K562 (cell line): ENCODE results near the gene TRRAP. TPM values are rescaled to one million over a fixed set of nuclear protein-coding genes. Genes with fewer than 3 reads are reported as not detected.

ENCODE experiments used
- ATAC-seq: fragments of 200-7000 bp; cut with Tn5 transposase; 3 replicates; pipeline ENCODE4 v1.9.1; 2020; ENCODE audit warnings: moderate library complexity
- BruUV-seq: library from RNA; stranded (reverse); fragments of 400-500 nt; replicated peaks from 2 replicates; lab custom pipeline; 2021; lab: Mats Ljungman, UMichigan
- CTCF ChIA-PET: fragments of 300-600 bp; formaldehyde crosslinking; extraction: SDS; loops from one replicate; lab custom pipeline; 2021; ENCODE audit warnings: low intra/inter-chr PET ratio; lab: Yijun Ruan, JAX
- POLR2A ChIA-PET: fragments of 300-600, 350-650 bp; sonication (Branson Sonifier 250); formaldehyde crosslinking; extraction: SDS; loops from one replicate; lab custom pipeline; 2021; ENCODE audit warnings: antibody characterized with exemption, inconsistent platforms; lab: Yijun Ruan, JAX
- DNase-seq, 4 experiments: peaks; one replicate each; pipeline versions ENCODE4 v3.0.0 to v3.0.0-alpha.2; 2011 to 2018; ENCODE audit warnings: low spot score in 3 of 4, mixed read lengths in 3 of 4; ENCODE audit errors: extremely low read depth in 1 of 4
- FAIRE-seq: peaks from 2 replicates; lab custom pipeline; 2011; peaks lifted over from hg19 to GRCh38; lab: Jason Lieb, UNC
- H2AFZ ChIP-seq: 2 replicates; pipeline ENCODE4 v1.6.0; 2011; ENCODE audit warnings: low read depth, low read length, control low read depth, inconsistent platforms
- H3K27ac ChIP-seq: fragments of 200-600 bp; 3 replicates; pipeline ENCODE4 v1.8.0; 2011; ENCODE audit warnings: low read depth, mild to moderate bottlenecking, control low read depth, inconsistent platforms, low read length, moderate library complexity, mixed read lengths; ENCODE audit errors: extremely low read depth
- H3K27me3 ChIP-seq, 2 experiments: fragments of 300-600 bp in 1 of 2; 2 replicates in 1 of 2; 3 replicates in 1 of 2; pipeline versions ENCODE4 v1.6.0 to v1.8.0; 2011; ENCODE audit warnings: inconsistent platforms in 2 of 2, low read length in 2 of 2, mild to moderate bottlenecking in 1 of 2, mixed read lengths in 1 of 2, moderate library complexity in 1 of 2; ENCODE audit not compliant: control insufficient read depth in 2 of 2, insufficient read depth in 2 of 2
- H3K36me3 ChIP-seq: fragments of 300-600 bp; 3 replicates; pipeline ENCODE4 v1.8.0; 2011; ENCODE audit warnings: mild to moderate bottlenecking, low read length, inconsistent platforms; ENCODE audit not compliant: control insufficient read depth, insufficient read depth
- H3K4me1 ChIP-seq, 2 experiments: fragments of 200-600 bp in 1 of 2; replicated peaks in 1 of 2; 2 replicates in 1 of 2; 3 replicates in 1 of 2; pipeline versions ENCODE4 v1.5.1 to v1.8.0; 2011; ENCODE audit warnings: inconsistent platforms in 2 of 2, low read length in 2 of 2, mild to moderate bottlenecking in 1 of 2, mixed read lengths in 1 of 2, moderate library complexity in 1 of 2; ENCODE audit not compliant: control insufficient read depth in 2 of 2, insufficient read depth in 2 of 2
- H3K4me2 ChIP-seq: 2 replicates; pipeline ENCODE4 v1.6.1; 2011; ENCODE audit warnings: low read length, control low read depth, inconsistent platforms, mixed read lengths; ENCODE audit not compliant: insufficient read depth
- H3K4me3 ChIP-seq: fragments of 200-600 bp; sonication (generic), shearing (Covaris generic); 2 replicates; pipeline ENCODE4 v1.5.1; 2016; ENCODE audit warnings: control low read depth, inconsistent platforms
- H3K79me2 ChIP-seq: fragments of 200-600 bp; 3 replicates; pipeline ENCODE4 v1.8.0; 2011; ENCODE audit warnings: low read length, inconsistent platforms; ENCODE audit not compliant: control insufficient read depth, insufficient read depth
- H3K9ac ChIP-seq, 2 experiments: 2 replicates each; pipeline versions ENCODE4 v1.6.0 to v1.6.1; 2011; ENCODE audit warnings: low read depth in 2 of 2, low read length in 2 of 2, control low read depth in 1 of 2, inconsistent platforms in 1 of 2, mild to moderate bottlenecking in 1 of 2, mixed read lengths in 1 of 2; ENCODE audit not compliant: insufficient read depth in 1 of 2
- H3K9me1 ChIP-seq: one replicate; pipeline ENCODE4 v1.6.0; 2011; ENCODE audit warnings: inconsistent platforms, mild to moderate bottlenecking, low read length, moderate library complexity; ENCODE audit not compliant: control insufficient read depth, insufficient read depth
- H3K9me3 ChIP-seq: replicated peaks from 2 replicates; pipeline ENCODE4 v1.5.1; 2011; ENCODE audit warnings: low read depth, low read length, inconsistent platforms; ENCODE audit not compliant: control insufficient read depth, insufficient read depth
- H4K20me1 ChIP-seq: replicated peaks from 2 replicates; pipeline ENCODE4 v1.6.1; 2011; ENCODE audit warnings: low read length, inconsistent platforms, mixed read lengths; ENCODE audit not compliant: control insufficient read depth, insufficient read depth
- ARID4B ChIP-seq: sonication (generic); formaldehyde crosslinking; IDR thresholded peaks from 2 replicates; pipeline ENCODE4 v1.8.0; 2022; ENCODE audit warnings: mild to moderate bottlenecking, missing genetic modification reagents
- CTCFL ChIP-seq: IDR thresholded peaks from 2 replicates; pipeline ENCODE4 v1.6.1; 2011; ENCODE audit warnings: borderline replicate concordance, low read depth, mild to moderate bottlenecking, moderate library complexity, low read length; ENCODE audit not compliant: insufficient read depth, poor library complexity, severe bottlenecking
- DDX20 ChIP-seq: fragments of 450-650 bp; IDR thresholded peaks from 2 replicates; pipeline ENCODE4 v1.6.1; 2016; ENCODE audit warnings: missing genetic modification characterization, low read depth, mild to moderate bottlenecking, missing compliant biosample characterization, moderate library complexity
- EP400 ChIP-seq: fragments of 450-650 bp; IDR thresholded peaks from 2 replicates; pipeline ENCODE4 v1.6.1; 2017; ENCODE audit warnings: antibody characterized with exemption, mild to moderate bottlenecking, moderate library complexity
- RBM25 ChIP-seq: fragments of 200-400 bp; formaldehyde crosslinking; IDR thresholded peaks from 2 replicates; pipeline ENCODE4 v1.6.1; 2018; ENCODE audit warnings: low read length, low read depth, moderate library complexity; ENCODE audit not compliant: severe bottlenecking
- ZFP36 ChIP-seq: fragments of 150-350 bp; IDR thresholded peaks from 2 replicates; pipeline ENCODE4 v1.6.1; 2018; ENCODE audit warnings: low read length, low read depth; ENCODE audit not compliant: partially characterized antibody
- ZNF197 ChIP-seq: fragments of 200-800 bp; sonication (Bioruptor generic); IDR thresholded peaks from 2 replicates; pipeline ENCODE4 v1.6.1; 2016; ENCODE audit warnings: low read depth, missing genetic modification characterization, missing compliant biosample characterization
- WGBS: fragments of 100-300 bp; shearing (Covaris generic); methylation state at CpG from one replicate; pipeline ENCODE4 v1.1.6; 2016; ENCODE audit warnings: low coverage, mixed read lengths; ENCODE audit not compliant: insufficient coverage; ENCODE audit errors: missing lambda C conversion rate; 5-methylcytosine and 5-hydroxymethylcytosine counted together
- in situ Hi-C: fragments of 300-500 bp; cut with MboI; formaldehyde crosslinking; loops from 4 replicates; pipeline ENCODE4 v1.15.0; 2018; ENCODE audit warnings: inconsistent platforms, mixed read lengths
- intact Hi-C: fragments of 100-400 bp; cut with micrococcal nuclease; formaldehyde crosslinking; loops from 2 replicates; pipeline ENCODE4 v1.14.2; 2022
- polyA plus RNA-seq, 8 experiments: library from polyadenylated mRNA; depleted of rRNA in 4 of 8; stranded (reverse) in 5 of 8; unstranded in 3 of 8; fragments of >200 nt; fragmentation: Nextera tagmentation in 2 of 8; fragmentation: Illumina TruSeq in 1 of 8; extraction: Ambion mirVana in 2 of 8; extraction: Trizol in 1 of 8; gene quantifications; 2 replicates each; pipeline versions ENCODE4 v1.2.1 to v1.2.3, GENCODE V29; 2011 to 2014; ENCODE audit warnings: inconsistent platforms in 1 of 8, missing spikeins in 1 of 8
- total RNA-seq, 7 experiments: library from RNA; depleted of rRNA in 6 of 7; stranded (reverse); fragments of >200 nt in 6 of 7; fragmentation: Illumina TruSeq in 2 of 7; extraction: Trizol in 2 of 7; gene quantifications; 2 replicates each; pipeline versions ENCODE4 v1.2.1 to v1.2.3, GENCODE V29; 2011 to 2021; ENCODE audit warnings: low replicate concordance in 1 of 7

The TRRAP gene
- total and polyA plus RNA-seq, 9 of the 15 experiments (the other 6 are each of a cell fraction or from before 2014, with no cell fraction given) = 1.3 to 47.2 (median 9.7) TPM

DNA sequence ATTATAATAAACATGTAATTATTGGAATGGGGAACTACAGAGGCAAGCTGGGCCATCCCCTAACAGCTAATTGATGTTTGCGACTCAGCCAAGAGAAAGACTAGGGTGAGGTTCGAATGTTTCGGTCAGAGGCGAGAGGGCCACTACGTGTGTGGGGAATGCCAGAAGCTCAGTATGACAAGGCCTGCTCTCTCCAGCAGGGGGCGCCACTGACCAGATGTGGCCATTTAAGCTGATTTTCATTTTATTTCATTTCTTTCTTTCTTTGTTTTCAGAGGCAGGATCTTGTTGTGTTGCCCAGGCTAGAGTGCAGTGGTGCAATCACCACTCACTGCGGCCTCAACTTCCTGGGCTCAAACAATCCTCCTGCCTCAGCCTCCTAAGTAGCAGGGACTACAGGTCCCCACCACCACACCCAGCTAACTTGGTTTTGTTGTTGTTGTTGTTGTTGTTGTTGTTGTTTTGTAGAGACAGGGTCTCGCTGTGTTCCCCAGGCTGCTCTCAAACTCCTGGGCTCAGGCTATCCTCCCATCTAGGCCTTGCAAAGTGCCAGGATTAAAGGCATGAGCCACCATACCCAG lies 46.6 kb upstream of the TRRAP start (continued):
- TF ChIP-seq CTCFL = peak; percentile 84
- TF ChIP-seq EP400 = no peak
- TF ChIP-seq, all 486 proteins: peak for 8

DNA sequence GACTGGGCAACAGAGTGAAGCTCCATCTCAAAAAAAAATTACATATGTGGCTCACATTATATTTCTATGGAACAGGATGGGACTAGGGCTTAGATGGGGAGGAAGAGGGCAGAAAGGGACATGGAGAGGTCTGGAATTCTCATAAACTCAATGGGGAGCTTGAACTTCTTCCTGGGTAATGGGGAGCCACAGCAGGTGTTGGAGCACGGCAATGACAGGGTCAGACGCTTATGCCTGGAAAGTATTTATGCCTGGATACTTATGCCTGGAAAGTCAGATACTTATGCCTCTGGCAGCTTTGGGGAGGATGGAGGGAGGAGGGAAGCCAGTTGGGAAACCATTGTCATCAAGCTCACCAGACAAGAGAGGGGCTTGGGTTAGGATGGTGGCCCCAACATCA lies 45.3 kb upstream of the TRRAP start:
- 0% methylated on average over 2 of the region's 2 CpGs for WGBS
- no peak overlapping the region for H3K27ac ChIP-seq
- BruUV-seq = no TSS peak
- ATAC-seq (no peak), FAIRE-seq (no peak)
- no peak overlapping the region for H3K9ac ChIP-seq
- no peaks in the 10 kb centered on the region for H3K9me3 ChIP-seq
- no peaks in the 10 kb centered on the region for H3K9me1 ChIP-seq
- no peaks in the 10 kb centered on the region for H3K36me3 ChIP-seq
- H3K4me1 ChIP-seq = no peaks in the 10 kb centered on the region
- intact Hi-C loops = no loop called here
- no peaks in the 10 kb centered on the region for H3K79me2 ChIP-seq
- no peak overlapping the region for H3K4me3 ChIP-seq
- H3K4me2 ChIP-seq = no peak overlapping the region
- H3K27me3 ChIP-seq = peaks cover 3 to 50% of the 10 kb centered on the region in 2 experiments; a peak in 4 of 5 replicates
- TF ChIP-seq ARID4B (CRISPR knock-in tag) (no peak), DDX20 (tag) (no peak), ZNF197 (CRISPR knock-in tag) (no peak), RBM25 (peak; percentile 51), ZFP36 (peak; percentile 64)
- TF ChIP-seq, all 486 proteins: peak for 2
- Histone ChIP-seq H2AFZ (no peak overlapping the region), H4K20me1 (0 out of 2 replicates have a peak, but pooled peaks cover 4% of the 10 kb centered on the region)
- POLR2A ChIA-PET = interaction anchor here (0.6 kb wide), 2 partner anchors 79 to 102 kb away, joined by 3 read pairs; no protein-coding TSS in a partner anchor
- no peak for DNase-seq
- CTCF ChIA-PET = no interaction called here
- in situ Hi-C loops = no loop called here
